HG03378 (cell line): Measurements from ENCODE around the gene ANKRD39.

ENCODE experiments used
- ATAC-seq: cut with Tn5 transposase; IDR thresholded peaks from one replicate; pipeline ENCODE4 v1.9.1; 2021; ENCODE audit warnings: mild to moderate bottlenecking, moderate library complexity; ENCODE audit not compliant: unreplicated experiment

ANKRD39 gene

DNA sequence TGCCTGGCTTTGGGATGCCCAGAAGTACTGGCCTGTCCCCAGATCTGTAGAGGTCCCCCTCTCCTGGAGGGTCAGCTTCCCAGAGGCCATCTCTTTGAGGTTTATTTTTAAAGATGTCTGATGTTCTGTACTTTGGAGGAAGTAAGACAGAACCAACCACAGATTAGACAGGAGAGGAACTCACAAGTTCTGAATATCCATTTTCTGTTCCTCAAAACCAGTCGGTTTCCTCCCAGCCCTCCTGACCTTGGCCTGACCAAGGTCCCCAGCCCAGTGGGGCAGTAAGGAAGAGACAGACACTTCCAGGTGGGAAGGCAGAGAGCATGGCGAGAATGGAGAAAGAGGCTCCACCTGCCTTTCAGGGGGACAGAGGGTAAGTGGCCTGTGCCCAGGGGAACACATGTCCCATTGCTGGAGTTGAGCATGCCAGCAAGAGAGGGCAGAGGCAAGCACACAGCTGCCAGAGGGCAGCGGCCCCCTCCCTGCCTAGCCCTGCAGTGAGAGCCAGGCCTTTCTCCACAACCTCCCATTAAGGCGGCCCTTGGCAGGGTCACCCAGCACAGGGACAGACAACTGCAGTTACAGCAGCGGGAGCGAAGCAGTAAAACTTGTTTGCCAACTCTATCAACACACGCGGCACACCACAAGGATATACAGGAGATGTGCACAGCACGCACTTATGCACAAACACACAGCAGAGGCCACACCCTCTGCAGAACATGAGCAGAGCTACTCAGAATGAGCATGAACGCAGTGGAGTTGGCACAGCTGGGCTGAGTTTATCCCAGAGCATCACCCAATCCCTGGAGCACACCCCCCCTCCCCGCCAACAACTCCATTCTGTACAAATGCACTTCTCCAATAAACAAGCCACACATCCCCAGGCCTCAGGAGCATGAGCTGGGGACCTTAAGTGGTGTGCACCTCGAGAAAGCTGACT, 30.5 kb upstream of the ANKRD39 start:
- ATAC-seq: no peak

DNA sequence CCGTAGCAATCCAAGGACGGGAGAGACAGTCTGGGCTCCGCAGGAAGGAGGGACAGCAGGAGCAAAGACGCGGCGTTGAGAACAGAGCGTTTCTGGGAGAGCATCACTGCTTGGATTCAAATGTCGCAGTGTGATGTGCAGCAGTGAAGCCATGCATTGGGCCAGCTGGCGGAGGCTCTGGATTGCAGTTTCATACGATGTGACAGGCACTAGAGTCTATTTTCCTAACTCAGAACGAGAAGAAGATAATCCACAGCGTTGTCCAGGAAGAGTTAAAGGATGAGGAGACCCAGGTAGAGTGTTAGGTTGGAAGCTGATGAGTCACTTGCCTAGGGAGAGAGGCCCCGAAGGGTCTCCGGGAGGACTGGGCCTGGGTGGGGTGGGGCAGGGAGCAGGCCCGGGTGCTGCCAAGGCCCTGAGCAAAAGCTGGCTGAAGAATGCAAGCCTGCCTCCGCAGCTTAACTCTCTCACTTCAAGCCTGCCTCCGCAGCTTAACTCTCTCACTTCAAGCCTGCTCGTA, 29.7 kb upstream of the ANKRD39 start:
- ATAC-seq: no peak

- no peak for ATAC-seq
Observed at GRCh38 chr2:96885432-96886347, 27.9 kb upstream of the ANKRD39 start.

DNA sequence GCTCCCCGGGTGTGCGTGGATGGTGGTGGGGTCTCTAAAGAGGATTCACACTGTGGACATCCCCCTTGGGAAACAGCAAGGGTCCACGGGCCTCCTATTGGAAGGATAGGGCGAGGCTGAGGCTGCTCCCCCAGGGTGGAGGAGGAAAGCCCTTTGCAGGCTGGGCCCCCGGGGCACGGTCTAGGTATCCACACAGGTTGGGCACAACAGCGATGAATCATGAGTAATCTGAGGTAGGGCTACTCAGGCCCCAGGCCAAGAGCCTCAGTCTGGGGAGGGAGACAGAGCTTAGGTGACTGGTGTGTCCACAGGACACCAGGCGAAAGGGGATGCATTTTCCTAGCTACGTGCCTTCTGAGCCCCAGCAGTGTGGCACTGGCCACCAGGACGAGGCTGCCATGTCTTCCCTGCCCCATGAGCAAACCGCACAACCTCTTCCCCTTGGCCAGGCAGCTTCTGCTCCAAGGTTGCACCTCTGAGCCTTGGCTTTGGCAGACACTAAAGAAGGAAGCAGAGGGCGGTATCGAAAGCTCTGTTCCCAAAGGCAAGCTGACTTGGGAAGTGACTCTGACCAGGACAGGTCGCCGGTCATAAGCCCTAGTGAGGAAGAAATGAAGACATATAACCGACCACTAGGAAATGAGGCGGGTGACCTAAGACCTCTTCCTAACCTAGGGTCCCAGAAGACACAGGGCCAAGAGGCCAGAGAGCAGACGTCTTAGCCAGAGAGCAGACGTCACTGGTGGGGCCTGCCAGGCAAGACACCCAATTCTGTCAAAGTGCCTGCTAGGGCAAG, 26.7 kb upstream of the ANKRD39 start:
- no peak for ATAC-seq

- ATAC-seq: no peak
Observed at GRCh38 chr2:96883306-96883705, 25.5 kb upstream of the ANKRD39 start.

GRCh38 chr2:96882906-96883305, 25.1 kb upstream of the ANKRD39 start:
- ATAC-seq: no peak

DNA sequence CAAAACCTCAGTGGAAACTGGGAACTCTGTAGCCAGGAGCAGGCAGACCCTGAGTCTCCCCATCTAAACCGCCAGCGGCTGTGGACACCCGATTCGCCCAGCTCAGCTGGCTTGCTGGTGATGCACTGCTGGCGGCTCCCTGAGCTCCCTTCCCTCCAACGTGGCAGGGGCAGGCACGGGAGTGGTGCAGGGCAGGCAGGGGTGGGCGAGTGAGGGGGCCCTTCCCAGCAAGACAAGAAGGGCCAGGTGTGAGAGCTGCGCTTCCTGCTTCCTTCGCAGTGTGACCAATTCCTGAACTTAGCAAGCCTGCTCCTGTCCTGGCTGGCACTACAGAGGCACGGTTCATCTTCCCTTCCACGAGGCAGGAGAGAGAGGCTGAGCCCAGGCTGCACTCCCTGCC, 24.4 kb upstream of the ANKRD39 start:
- no peak for ATAC-seq

- ATAC-seq: no peak
Observed at GRCh38 chr2:96881349-96882195, 23.8 kb upstream of the ANKRD39 start.

DNA sequence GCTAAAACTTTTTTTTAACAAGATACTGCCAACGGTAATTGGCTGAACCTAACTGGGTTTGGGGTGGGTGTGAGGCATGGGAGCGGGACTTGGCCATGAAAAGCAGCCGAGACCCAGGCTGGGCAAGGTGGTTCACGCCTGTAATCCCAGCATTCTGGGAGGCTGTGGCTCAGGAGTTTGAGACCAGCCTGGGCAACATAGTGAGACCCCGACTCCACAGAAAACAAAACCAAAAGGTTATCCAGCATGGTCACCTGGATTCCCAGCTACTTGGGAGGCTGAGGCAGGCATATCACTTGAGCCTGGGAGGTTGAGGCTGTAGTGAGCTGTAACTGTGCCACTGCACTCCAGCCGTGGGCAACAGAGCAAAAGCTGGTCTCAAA, 23.1 kb upstream of the ANKRD39 start:
- no peak for ATAC-seq

DNA sequence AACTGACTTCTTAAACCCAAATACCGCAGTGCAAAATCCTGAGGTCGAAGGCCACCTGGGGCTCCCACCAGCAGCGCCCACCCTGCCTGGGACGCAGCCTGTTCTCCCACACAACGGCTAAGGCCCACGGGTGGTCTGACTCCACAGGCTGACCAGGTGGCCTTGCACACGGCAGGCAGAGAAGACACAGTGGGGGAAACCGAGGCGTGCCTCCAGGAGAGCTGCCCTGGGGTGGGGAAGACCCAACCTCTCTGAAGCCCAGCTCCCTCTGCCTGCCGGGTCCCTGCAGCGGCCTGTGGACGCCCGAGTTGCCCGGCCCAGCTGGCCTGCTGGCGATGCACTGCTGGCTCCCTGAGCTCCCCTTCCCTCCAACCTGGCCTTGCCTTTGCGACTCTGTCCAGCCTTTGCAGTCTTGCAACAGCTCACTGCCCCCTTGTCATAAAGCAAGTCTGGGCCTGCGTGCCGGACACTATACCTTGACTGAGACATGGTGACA, 21.8 kb upstream of the ANKRD39 start:
- ATAC-seq: no peak

DNA sequence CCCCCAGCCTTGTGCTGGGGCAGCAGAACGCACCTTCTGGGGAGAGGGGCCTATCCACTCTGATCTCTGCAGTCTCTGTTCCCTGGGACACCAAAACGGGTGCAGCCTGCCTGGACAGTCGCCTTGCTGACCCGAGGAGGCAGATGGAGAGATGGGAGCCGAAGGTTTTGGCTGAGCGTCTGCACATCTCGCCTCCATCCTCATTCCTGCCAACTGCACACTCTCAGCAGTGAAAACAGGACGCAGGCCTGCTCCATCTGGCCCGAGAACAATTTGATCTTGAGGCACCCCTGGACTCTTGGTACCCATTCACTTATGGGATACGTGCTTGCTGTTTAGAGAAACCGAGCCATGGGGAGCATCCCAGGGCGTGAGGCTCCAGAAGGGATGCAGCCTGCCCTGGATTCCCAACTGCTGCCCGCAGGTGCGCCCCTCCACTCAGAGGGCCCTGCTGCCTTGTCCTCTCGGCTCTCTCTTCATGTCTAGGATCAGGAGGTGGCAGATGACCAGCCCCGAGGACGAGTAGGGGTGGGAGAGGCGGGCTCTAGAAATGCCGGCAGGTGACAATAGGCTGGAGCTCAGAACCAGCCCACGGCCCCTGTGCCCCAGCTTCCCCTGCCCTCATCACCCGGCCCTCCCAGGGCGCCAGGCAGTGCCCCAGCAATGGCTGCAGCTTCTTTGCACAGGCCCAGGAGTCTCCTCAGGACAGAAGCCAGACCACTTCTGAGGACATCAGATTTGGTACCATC, 21.2 kb upstream of the ANKRD39 start:
- ATAC-seq: no peak

DNA sequence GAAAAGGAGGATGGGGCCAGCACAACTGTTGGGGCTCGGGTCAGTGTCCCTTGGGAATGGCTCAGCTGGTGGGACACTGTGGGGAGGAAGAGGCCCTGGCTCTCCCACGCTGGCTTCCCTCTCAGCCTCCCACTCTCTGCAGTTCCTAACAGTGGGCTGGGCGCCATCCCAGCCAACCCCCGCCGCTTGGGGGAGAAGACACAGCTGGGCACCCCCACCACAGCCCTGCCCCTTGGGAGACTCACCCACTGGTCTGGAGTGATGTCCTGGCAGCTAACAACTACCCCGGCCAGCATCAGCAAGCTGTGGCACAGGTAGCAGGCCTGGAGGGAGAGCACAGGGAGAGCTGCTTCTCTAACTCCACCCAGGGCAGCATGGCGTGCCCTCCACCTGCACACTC, 20.4 kb upstream of the ANKRD39 start:
- ATAC-seq: no peak

DNA sequence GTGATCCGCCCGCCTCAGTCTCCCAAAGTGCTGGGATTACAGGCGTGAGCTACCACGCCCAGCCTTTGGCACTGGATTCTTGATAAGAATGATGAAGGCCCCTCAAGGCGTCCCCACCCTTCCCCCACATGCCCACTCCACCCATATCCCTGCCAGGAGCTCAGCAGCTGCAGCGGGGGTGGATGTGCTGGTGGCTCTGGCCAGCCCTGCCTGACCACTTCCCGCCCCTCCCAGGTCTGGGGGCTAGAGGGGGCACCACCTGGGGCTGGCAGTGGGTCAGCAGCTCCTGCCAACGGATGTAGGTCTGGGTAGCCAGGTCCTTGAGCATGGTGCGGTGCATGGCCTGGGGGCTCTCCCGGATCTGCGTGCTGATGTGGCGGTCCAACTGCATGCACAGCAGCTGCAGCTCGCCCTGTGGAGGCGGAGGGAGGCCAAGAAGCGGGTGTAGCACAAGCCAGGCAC, 19.8 kb upstream of the ANKRD39 start:
- ATAC-seq: no peak

- ATAC-seq: no peak
Observed at GRCh38 chr2:96877042-96877451, 19.2 kb upstream of the ANKRD39 start.

- no peak for ATAC-seq
Observed at GRCh38 chr2:96876269-96877041, 18.6 kb upstream of the ANKRD39 start.

GRCh38 chr2:96875498-96876268, 17.9 kb upstream of the ANKRD39 start:
- ATAC-seq: no peak

- ATAC-seq: peak; percentile 54
Observed at GRCh38 chr2:96874198-96874831, 16.5 kb upstream of the ANKRD39 start.
